Activated T-helper 2 cell treated with anti-CD3 and anti-CD28 coated beads, Interferon-gamma antibody, Interleukin-2, Interleukin-4, amounts not matched to agents 10 μg/mL and 5 μg/mL and 100 μg/mL, durations not matched to agents 14 hours and 24 hours and 36 hours (primary cell): ENCODE data around the gene MGMT. TPM values are rescaled to one million over a fixed set of nuclear protein-coding genes. Genes with fewer than 3 reads are reported as not detected.

ENCODE experiments used
- DNase-seq: peaks from one replicate; pipeline ENCODE4 v3.0.0; 2021; ENCODE audit warnings: low spot score
- H3K27ac Mint-ChIP-seq: one replicate; pipeline ENCODE4 v1.8.0; 2021; ENCODE audit warnings: mixed read lengths
- H3K27me3 Mint-ChIP-seq: one replicate; pipeline ENCODE4 v1.8.0; 2021; ENCODE audit warnings: low read depth, mixed read lengths
- H3K36me3 Mint-ChIP-seq: one replicate; pipeline ENCODE4 v1.8.0; 2021; ENCODE audit warnings: low read depth, mixed read lengths
- H3K4me1 Mint-ChIP-seq: one replicate; pipeline ENCODE4 v1.8.0; 2021; ENCODE audit warnings: low read depth, mixed read lengths
- H3K4me3 Mint-ChIP-seq: one replicate; pipeline ENCODE4 v1.8.0; 2021; ENCODE audit warnings: low read depth, mild to moderate bottlenecking, moderate library complexity, mixed read lengths
- H3K9me3 Mint-ChIP-seq: one replicate; pipeline ENCODE4 v1.8.0; 2021; ENCODE audit warnings: mixed read lengths
- intact Hi-C: fragments of 100-400 bp; cut with micrococcal nuclease; formaldehyde crosslinking; loops from one replicate; pipeline ENCODE4 v1.15.1; 2023
- total RNA-seq: library from RNA; stranded (reverse); gene quantifications from 2 replicates; pipeline ENCODE4 v1.2.3, GENCODE V29; 2022

MGMT gene
- total RNA-seq, 1 donor from 2014 or later, result 15.8 TPM

DNA sequence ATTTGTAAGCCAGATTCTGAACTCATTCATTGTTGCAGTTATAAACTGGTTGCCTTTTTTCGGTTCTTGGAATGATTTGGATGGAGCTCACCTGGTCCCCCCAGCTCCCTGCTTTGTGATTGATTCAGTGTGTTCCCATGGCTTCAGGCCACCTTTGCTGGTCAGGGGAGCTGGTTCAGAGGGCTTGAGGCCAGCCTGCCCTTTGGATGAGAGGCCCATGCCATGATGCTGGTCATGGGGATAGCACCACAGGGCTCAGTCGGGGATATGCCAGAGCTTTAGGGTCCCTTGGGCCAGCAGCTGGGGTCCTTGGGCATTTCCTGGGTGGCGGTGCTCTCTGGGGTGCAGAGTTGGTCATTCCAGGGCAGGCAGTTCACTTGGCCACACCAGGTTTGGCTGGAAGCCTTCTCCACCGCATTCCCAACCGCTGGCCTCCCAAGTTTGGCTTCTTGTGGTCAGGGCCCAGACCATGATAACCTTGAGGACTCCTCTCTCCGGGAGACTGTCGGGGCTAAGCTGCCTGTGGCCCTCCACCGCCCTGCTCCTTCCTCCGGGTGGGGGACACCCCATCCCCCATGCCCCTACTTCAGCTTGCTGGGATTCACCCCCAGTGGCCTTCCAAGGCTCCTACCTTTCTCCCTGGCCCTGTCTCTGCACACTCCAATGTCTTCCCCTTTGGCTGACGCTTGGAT, 65.1 kb downstream of the MGMT start:
- no peaks in the 10 kb centered on the region for H3K36me3 Mint-ChIP-seq
- intact Hi-C loops, result no loop called here
- H3K4me1 Mint-ChIP-seq, result no peaks in the 10 kb centered on the region
- DNase-seq, result no peak
- H3K4me3 Mint-ChIP-seq, result no peak overlapping the region
- no peak overlapping the region for H3K27ac Mint-ChIP-seq
- no peaks in the 10 kb centered on the region for H3K27me3 Mint-ChIP-seq
- H3K9me3 Mint-ChIP-seq, result peaks cover 10% of the 10 kb centered on the region

DNA sequence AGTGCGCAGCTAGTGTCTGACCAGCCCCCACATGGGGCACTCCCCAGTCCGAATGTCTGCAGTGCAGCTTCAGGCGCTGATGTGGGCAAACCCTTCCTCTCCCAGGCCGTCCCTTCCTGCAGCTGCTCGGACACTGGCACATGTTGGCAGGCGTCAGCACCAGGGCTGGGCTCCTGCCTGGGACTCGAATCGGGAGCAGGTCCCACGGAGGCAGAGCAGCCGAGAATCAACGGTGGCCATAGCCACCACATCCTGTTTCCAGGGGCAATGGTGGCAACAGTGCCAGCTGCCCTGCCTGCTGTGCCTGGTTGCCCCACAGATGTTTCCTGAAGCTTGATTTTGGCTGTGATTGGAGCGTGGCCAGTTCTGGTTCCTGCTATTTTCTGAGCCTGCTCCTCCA, 65.8 kb downstream of the MGMT start:
- Mint-ChIP-seq H3K36me3 (no peaks in the 10 kb centered on the region), H3K4me1 (no peaks in the 10 kb centered on the region), H3K27me3 (no peaks in the 10 kb centered on the region), H3K27ac (no peak overlapping the region), H3K9me3 (peaks cover 6% of the 10 kb centered on the region), H3K4me3 (no peak overlapping the region)
- DNase-seq, result no peak
- intact Hi-C loops, result no loop called here

DNA sequence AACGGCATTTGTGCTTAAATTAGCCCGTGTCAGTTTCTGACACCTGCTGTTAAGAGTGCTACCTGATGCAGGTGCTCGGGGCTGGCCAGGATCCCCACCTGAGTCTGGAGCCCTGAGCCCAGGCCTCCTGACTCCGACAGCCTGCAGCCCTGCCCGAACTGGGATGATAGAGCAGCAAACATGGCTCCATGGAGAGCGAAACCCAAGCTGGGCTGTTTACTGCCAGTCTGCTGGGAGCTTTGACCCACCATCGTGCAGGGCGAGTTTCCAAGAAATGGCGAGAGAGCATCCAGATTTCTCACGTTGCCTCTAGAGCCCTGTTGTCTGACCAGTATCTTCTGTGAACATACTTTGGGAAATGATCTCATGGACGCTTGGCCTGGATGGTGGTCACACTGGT, 66.2 kb downstream of the MGMT start:
- Mint-ChIP-seq H3K9me3 (peaks cover 1% of the 10 kb centered on the region), H3K4me3 (no peak overlapping the region), H3K27ac (no peak overlapping the region), H3K36me3 (no peaks in the 10 kb centered on the region), H3K27me3 (no peaks in the 10 kb centered on the region), H3K4me1 (no peaks in the 10 kb centered on the region)
- intact Hi-C loops, result no loop called here
- no peak for DNase-seq

DNA sequence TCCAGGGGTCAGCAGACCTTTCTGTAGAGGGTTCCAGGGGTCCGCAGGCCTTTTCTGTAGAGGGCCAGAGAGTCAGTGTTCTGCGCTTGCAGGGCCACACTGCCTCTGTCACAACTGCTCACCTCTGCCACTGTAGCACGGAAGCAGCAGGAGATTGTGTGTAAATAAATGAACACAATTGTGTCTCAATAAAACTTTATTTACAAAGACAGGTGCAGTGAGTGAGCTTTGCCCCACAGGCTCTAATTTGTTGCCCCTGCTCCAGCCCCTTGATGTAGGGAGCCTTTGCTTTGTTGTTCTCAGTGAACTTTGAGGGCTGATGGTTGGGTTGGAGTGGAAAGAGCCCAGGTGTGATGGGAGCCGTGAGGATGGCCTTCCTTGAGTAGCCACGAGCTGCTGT, 67.8 kb downstream of the MGMT start:
- Mint-ChIP-seq H3K27ac (no peak overlapping the region), H3K27me3 (no peaks in the 10 kb centered on the region), H3K4me1 (no peaks in the 10 kb centered on the region), H3K9me3 (no peaks in the 10 kb centered on the region), H3K4me3 (no peak overlapping the region), H3K36me3 (no peaks in the 10 kb centered on the region)
- DNase-seq, result no peak
- intact Hi-C loops, result no loop called here

DNA sequence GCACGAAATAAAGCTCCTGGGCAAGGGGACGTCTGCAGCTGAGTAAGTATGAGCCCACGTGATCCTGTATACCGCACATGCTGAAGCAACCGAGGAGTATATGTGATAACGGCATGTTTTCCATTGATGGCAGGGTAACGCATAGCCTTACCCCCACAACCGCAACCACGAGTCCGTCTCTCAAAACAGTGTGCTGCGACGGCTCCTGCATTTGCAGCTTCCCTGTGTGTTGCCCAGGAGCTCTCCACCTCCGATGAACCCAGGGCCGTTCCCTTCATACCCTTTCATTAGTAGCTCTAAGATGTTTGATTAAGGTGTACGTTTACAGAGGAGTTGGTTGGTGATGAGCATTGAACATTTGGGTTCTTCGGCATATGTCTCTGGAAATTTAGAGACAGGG, 69.3 kb downstream of the MGMT start:
- intact Hi-C loops, result no loop called here
- H3K4me3 Mint-ChIP-seq, result no peak overlapping the region
- H3K9me3 Mint-ChIP-seq, result no peaks in the 10 kb centered on the region
- H3K27me3 Mint-ChIP-seq, result no peaks in the 10 kb centered on the region
- H3K4me1 Mint-ChIP-seq, result no peaks in the 10 kb centered on the region
- no peak for DNase-seq
- no peaks in the 10 kb centered on the region for H3K36me3 Mint-ChIP-seq
- H3K27ac Mint-ChIP-seq, result no peak overlapping the region

DNA sequence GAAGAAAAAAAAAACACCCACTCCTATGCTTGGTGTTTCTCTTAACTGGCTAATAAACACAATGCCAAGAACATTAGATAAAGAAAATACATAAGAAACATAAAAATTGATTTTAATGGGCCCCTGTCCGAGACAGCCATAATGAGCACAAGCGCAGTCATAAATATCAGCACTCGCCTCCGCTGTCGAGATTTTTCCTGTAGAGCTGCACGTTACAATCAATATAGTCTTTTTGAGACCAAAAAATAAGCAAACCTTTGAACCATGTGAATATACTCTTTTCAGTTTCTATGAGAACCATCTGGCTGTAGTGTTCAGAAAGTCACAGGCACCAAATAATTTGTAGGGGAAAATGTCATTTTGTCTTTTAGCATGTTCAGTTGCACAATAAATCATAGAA, 70.1 kb downstream of the MGMT start:
- no peaks in the 10 kb centered on the region for H3K36me3 Mint-ChIP-seq
- intact Hi-C loops, result no loop called here

DNA sequence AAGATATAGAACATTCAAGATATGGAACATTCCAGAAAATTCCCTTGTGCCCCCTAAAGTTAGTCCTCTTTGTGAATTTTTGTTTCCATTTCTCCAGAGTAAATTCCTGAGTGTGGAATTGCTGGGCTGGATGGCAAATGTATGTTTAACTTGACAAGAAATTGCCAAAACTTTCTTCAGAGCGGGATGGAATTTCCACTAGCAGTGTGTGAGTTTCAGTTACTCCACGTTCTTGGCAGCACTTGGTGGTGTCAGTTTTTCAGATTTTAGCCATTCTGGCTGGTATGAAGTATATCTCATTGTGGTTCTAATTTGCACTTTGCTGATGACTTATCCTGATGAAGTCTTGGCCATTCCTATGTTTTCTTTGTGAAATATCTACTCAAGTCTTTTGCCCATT, 71.2 kb downstream of the MGMT start:
- no peaks in the 10 kb centered on the region for H3K36me3 Mint-ChIP-seq
- no peaks in the 10 kb centered on the region for H3K9me3 Mint-ChIP-seq
- no peaks in the 10 kb centered on the region for H3K27me3 Mint-ChIP-seq
- no peak for DNase-seq
- no peaks in the 10 kb centered on the region for H3K4me1 Mint-ChIP-seq
- no peak overlapping the region for H3K4me3 Mint-ChIP-seq
- intact Hi-C loops, result no loop called here
- H3K27ac Mint-ChIP-seq, result no peak overlapping the region

More for the DNA sequence above, 70.1 kb downstream of the MGMT start:
- DNase-seq, result no peak
- H3K9me3 Mint-ChIP-seq, result no peaks in the 10 kb centered on the region
- H3K27me3 Mint-ChIP-seq, result no peaks in the 10 kb centered on the region
- no peak overlapping the region for H3K4me3 Mint-ChIP-seq
- no peak overlapping the region for H3K27ac Mint-ChIP-seq
- no peaks in the 10 kb centered on the region for H3K4me1 Mint-ChIP-seq

DNA sequence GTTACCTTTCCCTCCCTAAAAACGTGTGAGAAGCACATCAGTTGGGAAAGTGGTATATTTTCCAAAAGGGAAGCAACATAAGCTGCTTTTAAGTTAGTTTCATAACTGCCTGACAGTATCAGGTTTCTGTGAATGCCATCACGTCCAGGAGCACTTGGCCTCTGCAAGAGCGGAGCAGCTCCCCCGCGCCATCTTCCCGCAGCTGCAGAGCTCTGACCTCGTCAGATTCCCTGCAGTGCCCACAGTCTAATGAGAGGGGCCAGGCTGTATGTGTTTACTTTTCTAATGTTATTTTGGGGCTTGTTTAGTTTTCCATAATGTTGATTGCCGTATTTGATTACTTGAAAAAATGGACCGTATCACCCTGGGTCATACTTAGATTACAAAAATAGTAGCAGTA, 74.2 kb downstream of the MGMT start:
- DNase-seq, result no peak
- no peaks in the 10 kb centered on the region for H3K4me1 Mint-ChIP-seq
- no peaks in the 10 kb centered on the region for H3K9me3 Mint-ChIP-seq
- no peaks in the 10 kb centered on the region for H3K27me3 Mint-ChIP-seq
- intact Hi-C loops, result no loop called here
- no peak overlapping the region for H3K4me3 Mint-ChIP-seq
- no peak overlapping the region for H3K27ac Mint-ChIP-seq
- no peaks in the 10 kb centered on the region for H3K36me3 Mint-ChIP-seq

DNA sequence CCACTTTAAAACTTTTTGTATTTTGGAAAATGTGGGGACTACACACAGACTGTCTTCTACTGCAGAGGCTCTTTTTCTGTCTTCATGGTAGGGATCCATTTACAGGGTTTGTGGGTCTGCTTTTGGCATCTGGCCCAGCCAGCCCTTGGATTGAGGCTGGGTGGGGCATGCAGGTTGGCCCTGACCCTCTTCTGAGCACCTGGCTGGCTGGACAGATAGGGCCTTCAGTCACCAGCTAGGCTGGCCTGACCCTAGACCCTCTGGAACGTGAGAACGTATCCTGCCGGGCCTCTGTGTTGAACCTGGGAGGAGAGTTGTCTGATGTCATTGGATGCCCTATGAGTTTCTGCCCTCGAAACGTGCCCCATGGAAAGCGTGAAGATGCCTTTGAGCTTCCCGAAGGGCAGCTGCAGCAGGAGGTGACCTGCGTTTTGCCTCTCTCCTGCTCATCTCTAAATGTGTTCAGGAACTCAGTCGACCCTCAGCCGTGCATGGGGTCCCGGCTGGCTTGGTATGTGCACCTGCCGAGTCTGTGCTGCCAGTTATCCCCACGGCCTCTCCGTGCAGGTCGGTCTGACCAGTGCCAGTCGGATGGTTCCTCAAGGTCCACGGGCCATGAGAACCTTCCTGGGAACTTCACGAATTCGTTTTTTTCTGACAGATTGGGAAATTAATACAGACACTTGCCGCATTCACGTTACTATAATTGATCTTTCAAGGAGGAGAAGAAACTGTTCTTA, 74.9 kb downstream of the MGMT start:
- H3K4me1 Mint-ChIP-seq, result no peaks in the 10 kb centered on the region
- no peak overlapping the region for H3K4me3 Mint-ChIP-seq

DNA sequence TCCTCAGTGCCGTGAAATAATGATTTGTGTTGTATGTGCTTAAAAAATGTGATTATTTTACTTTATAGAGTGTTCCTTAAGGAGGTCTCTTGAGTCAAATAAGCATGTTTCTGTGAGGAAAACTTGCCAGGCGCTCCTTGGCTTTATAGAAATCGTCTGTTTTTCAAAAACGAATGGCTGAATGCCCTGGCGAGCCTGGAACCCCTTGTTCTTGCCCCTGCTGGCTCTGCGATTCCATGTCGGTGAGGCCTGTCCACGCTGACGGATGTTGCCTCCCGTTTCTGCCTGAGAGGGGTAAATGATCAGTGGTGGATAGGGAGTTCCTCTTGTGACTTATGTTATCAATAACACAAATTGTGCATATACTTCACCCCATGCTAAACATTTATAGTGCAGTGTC, 75.5 kb downstream of the MGMT start:
- intact Hi-C loops, result no loop called here
- Mint-ChIP-seq H3K27ac (no peak overlapping the region), H3K27me3 (no peaks in the 10 kb centered on the region), H3K36me3 (no peaks in the 10 kb centered on the region), H3K4me3 (no peak overlapping the region), H3K4me1 (no peaks in the 10 kb centered on the region), H3K9me3 (no peaks in the 10 kb centered on the region)
- DNase-seq, result no peak

More for the DNA sequence above, 74.9 kb downstream of the MGMT start:
- intact Hi-C loops, result no loop called here
- Mint-ChIP-seq H3K27me3 (no peaks in the 10 kb centered on the region), H3K9me3 (no peaks in the 10 kb centered on the region), H3K27ac (no peak overlapping the region), H3K36me3 (no peaks in the 10 kb centered on the region)
- no peak for DNase-seq

DNA sequence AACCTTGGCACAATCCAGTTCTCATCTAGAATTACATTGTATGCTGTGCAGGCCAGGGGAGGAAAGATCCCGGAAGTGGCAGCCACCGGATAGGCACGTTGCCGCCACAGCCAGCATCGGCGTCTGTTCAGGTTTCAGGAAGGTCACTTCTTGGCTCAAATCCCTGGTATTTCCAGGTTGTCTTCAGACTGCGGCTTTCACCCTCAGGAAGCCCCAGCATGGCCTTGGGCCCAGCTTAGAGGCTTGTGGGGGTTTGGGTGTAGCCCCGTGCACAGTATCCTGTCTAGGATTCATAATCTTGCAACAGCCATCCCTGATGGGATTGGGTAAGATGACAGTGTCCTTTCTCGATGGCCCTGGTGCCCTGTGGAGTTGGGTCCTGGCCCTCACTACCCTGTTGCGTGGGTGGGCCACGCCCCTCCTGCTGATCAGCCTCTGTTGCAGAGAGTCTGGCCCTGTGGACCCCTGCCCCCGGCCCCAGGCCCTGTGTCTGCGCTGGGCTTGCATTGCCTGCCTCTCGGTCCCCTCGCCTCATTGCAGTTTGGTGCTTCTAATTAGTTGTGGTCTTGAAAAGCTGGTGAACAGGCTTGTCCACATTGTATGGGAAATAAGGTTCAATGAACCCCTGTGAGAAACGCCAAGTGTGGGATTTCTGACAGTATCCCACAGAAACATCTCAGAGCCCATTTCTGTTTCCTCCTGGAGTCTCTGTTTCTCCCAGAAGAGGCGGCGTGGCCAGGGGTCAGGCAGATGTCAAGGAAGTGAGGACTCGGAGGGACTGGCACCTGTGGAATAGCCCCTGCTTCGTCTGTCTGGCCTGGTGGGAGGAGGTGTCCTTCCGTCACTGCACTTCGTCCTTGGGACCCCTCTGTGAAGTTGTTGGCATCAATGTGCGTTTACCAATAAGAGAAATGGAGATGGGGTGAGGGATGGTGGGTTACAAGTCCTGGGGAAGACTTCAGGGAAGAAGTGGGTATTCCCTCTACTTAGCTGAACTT, 77.5 kb downstream of the MGMT start:
- H3K27ac Mint-ChIP-seq, result no peak overlapping the region
- no peaks in the 10 kb centered on the region for H3K36me3 Mint-ChIP-seq
- H3K4me1 Mint-ChIP-seq, result no peaks in the 10 kb centered on the region
- no peaks in the 10 kb centered on the region for H3K9me3 Mint-ChIP-seq
- intact Hi-C loops, result no loop called here
- H3K27me3 Mint-ChIP-seq, result no peaks in the 10 kb centered on the region
- no peak for DNase-seq
- H3K4me3 Mint-ChIP-seq, result no peak overlapping the region

DNA sequence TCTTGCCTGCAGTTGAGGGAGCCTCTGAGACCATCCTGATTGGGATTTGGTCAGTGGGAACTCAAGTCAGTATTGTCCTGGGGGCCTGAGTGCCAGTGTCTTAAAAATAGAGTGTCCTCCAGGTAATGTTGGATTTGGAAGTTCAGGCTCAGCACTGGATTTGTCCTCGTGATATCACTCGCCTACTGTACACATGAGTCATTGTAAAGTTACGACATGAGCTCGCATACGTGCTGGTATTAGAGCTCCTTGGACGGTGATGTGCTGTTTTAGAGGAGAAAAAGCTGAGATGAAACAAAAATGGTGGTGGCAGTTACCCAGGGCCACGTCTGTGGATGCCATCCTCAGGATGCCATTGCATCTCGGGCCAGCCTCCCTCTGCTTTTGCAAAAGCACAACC, 78.2 kb downstream of the MGMT start:
- Mint-ChIP-seq H3K9me3 (no peaks in the 10 kb centered on the region), H3K27ac (no peak overlapping the region), H3K4me1 (no peaks in the 10 kb centered on the region), H3K27me3 (no peaks in the 10 kb centered on the region), H3K4me3 (no peak overlapping the region), H3K36me3 (no peaks in the 10 kb centered on the region)
- DNase-seq, result no peak
- intact Hi-C loops, result no loop called here

DNA sequence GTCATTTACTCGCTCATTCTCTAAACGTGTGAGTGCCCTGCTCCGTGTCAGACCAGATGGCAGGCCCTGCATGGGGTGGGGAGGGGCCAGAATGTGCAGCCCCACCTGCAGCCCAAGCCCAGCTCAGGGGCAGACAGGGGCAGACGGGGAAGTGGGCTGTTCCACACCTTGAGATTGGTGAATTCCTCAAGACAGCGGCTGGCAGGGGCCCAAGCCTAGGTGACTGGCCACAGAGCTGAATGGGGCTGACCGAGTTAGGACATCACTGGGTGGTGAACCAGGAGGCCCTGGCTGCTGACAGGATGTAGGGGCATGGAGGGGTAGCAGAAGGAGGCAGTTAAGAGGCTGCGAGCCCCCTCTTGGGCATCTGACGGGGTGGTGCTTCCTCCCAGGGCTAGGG, 79.1 kb downstream of the MGMT start:
- no peaks in the 10 kb centered on the region for H3K4me1 Mint-ChIP-seq
- no peaks in the 10 kb centered on the region for H3K36me3 Mint-ChIP-seq
- no peak overlapping the region for H3K4me3 Mint-ChIP-seq
- H3K27ac Mint-ChIP-seq, result no peak overlapping the region
- H3K9me3 Mint-ChIP-seq, result no peaks in the 10 kb centered on the region
- intact Hi-C loops, result no loop called here
- DNase-seq, result no peak
- H3K27me3 Mint-ChIP-seq, result no peaks in the 10 kb centered on the region
